Measurements from ENCODE around the gene BAZ2B. TPM values are rescaled to one million over a fixed set of nuclear protein-coding genes. Genes with fewer than 3 reads are reported as not detected.
"Not testable (repeated sequence)": the region's sequence is repeated elsewhere in the genome, so short reads cannot be mapped to it uniquely, and the experiment has no call there.

Gene BAZ2B
- total RNA-seq, 1 donor from 2014 or later = 226 TPM

DNA sequence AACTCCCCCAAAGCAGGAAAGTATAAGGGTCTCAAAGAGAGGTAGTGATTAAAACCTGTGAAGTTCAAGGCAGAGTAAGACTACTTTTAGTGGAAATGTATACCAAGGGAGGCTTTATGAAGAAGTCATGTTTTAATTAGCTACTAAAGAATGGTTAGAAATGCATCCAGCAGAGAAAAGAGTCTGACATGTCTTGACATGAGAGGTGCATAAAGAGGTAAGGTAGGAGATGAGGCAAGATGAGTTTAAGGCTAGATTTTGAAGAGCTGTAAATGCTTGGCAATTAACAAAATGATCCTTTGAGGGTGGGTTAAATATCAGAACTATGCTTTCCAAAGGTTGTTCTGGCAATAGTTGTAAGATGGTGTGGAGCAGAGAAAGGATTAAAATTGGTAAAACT is 241.1 kb downstream of the BAZ2B start:
- Mint-ChIP-seq H3K36me3 (ENCODE audit: unreplicated experiment) (peaks cover 5% of the 10 kb centered on the region), H3K4me3 (ENCODE audit: unreplicated experiment) (no peak overlapping the region), H3K4me1 (ENCODE audit: low read depth, unreplicated experiment) (no peaks in the 10 kb centered on the region), H3K27ac (ENCODE audit: unreplicated experiment) (no peak overlapping the region), H3K9me3 (ENCODE audit: unreplicated experiment) (no peaks in the 10 kb centered on the region), H3K27me3 (ENCODE audit: unreplicated experiment) (no peaks in the 10 kb centered on the region)
- DNase-seq = no peak
- TF ChIP-seq CTCF (IDR thresholded peaks at IDR 0.05; ENCODE audit: partially characterized antibody, unreplicated experiment) = no peak

- Mint-ChIP-seq H3K9me3 (ENCODE audit: unreplicated experiment) (no peaks in the 10 kb centered on the region), H3K27me3 (ENCODE audit: unreplicated experiment) (no peaks in the 10 kb centered on the region), H3K27ac (ENCODE audit: unreplicated experiment) (no peak overlapping the region), H3K4me1 (ENCODE audit: low read depth, unreplicated experiment) (no peaks in the 10 kb centered on the region), H3K4me3 (ENCODE audit: unreplicated experiment) (no peak overlapping the region), H3K36me3 (ENCODE audit: unreplicated experiment) (peaks cover 5% of the 10 kb centered on the region)
- no peak for DNase-seq
- TF ChIP-seq CTCF (IDR thresholded peaks at IDR 0.05; ENCODE audit: partially characterized antibody, unreplicated experiment) = no peak
Measured at GRCh38 chr2:159371506-159371905, 244.8 kb downstream of the BAZ2B start.

DNA sequence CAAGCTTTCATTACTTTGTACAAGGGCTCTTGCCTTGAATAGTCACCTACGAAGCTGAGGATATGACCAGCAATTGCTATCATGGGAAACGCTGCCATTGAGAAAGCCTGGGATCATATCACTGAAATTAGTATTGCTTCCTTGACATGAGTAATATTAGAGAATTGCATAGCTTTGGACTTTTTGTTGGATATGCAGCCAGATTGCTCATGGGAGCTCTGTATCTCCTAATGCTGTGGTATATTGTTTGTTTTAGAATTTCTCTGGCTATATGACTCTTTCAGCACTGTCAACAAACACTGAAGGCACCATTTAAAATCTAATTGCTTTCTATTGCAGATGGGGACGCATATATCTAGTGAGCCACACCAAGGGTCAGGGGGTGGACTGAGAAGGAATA is 249.8 kb downstream of the BAZ2B start:
- Mint-ChIP-seq H3K27ac (ENCODE audit: unreplicated experiment) (no peak overlapping the region), H3K4me3 (ENCODE audit: unreplicated experiment) (no peak overlapping the region), H3K36me3 (ENCODE audit: unreplicated experiment) (peaks cover 15% of the 10 kb centered on the region), H3K4me1 (ENCODE audit: low read depth, unreplicated experiment) (no peaks in the 10 kb centered on the region), H3K9me3 (ENCODE audit: unreplicated experiment) (peaks cover 4% of the 10 kb centered on the region), H3K27me3 (ENCODE audit: unreplicated experiment) (no peaks in the 10 kb centered on the region)
- TF ChIP-seq CTCF (IDR thresholded peaks at IDR 0.05; ENCODE audit: partially characterized antibody, unreplicated experiment) = no peak
- no peak for DNase-seq

DNA sequence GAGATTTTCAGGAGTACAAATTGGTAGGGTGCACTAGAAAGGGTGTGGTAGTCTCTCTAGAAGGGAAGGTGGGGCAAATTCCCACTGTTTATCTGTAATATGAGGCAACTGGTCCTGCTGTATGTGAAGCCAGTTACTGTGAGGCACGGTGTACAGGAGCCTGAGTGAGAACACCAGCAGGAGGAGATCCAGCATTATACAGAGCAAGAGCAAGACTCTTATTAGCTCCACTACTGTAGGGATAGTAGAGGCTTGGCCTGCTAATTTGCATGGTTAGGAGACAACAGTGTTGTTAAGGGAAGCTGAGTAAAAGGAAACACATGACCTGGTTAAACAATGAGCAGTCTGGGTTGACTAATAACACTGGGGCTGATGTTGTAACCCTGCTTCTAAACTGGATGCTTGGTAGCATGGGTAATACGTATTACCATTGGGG is 253.5 kb downstream of the BAZ2B start:
- Mint-ChIP-seq H3K27me3 (ENCODE audit: unreplicated experiment) (no peaks in the 10 kb centered on the region), H3K4me3 (ENCODE audit: unreplicated experiment) (no peak overlapping the region), H3K27ac (ENCODE audit: unreplicated experiment) (peak overlapping the region; percentile 43), H3K9me3 (ENCODE audit: unreplicated experiment) (peaks cover 5% of the 10 kb centered on the region), H3K36me3 (ENCODE audit: unreplicated experiment) (peaks cover 21% of the 10 kb centered on the region), H3K4me1 (ENCODE audit: low read depth, unreplicated experiment) (peaks cover 9% of the 10 kb centered on the region)
- DNase-seq = no peak
- no peak for TF ChIP-seq CTCF (IDR thresholded peaks at IDR 0.05; ENCODE audit: partially characterized antibody, unreplicated experiment)

DNA sequence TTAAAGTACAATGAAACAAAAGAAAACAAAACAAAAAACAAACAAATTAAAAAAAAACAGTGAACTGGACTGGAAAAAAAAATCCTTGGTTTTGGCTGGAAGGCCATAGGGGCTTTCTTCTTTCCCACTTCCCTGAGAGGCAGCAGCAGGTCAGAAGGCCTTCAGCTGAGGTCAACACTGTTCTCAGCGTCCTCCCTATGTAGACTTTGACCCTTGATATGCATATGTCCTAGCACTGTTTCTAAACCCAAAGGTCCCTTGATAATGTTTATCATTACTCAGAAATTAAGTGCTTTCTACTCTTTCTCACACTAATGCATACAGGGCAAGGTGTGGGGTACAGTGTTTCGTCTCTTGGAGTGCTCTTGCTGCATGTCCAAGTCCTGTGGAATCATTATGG is 254.3 kb downstream of the BAZ2B start:
- Mint-ChIP-seq H3K27ac (ENCODE audit: unreplicated experiment) (no peak overlapping the region), H3K36me3 (ENCODE audit: unreplicated experiment) (peaks cover 21% of the 10 kb centered on the region), H3K4me3 (ENCODE audit: unreplicated experiment) (no peak overlapping the region), H3K9me3 (ENCODE audit: unreplicated experiment) (peaks cover 7% of the 10 kb centered on the region), H3K27me3 (ENCODE audit: unreplicated experiment) (no peaks in the 10 kb centered on the region), H3K4me1 (ENCODE audit: low read depth, unreplicated experiment) (peaks cover 17% of the 10 kb centered on the region)
- no peak for DNase-seq
- TF ChIP-seq CTCF (IDR thresholded peaks at IDR 0.05; ENCODE audit: partially characterized antibody, unreplicated experiment) = no peak

GRCh38 chr2:159361603-159362002 is 254.7 kb downstream of the BAZ2B start:
- not testable (repeated sequence) for H3K4me3 Mint-ChIP-seq (ENCODE audit: unreplicated experiment); H3K27ac Mint-ChIP-seq (ENCODE audit: unreplicated experiment); H3K27me3 Mint-ChIP-seq (ENCODE audit: unreplicated experiment)

More at GRCh38 chr2:159361603-159362002, 254.7 kb downstream of the BAZ2B start:
- H3K9me3 Mint-ChIP-seq (ENCODE audit: unreplicated experiment); DNase-seq: not testable (repeated sequence)
- Mint-ChIP-seq H3K36me3 (ENCODE audit: unreplicated experiment) (peaks cover 21% of the 10 kb centered on the region), H3K4me1 (ENCODE audit: low read depth, unreplicated experiment) (peaks cover 20% of the 10 kb centered on the region)
